ENCODE data around the gene UBE2D2.
"Not testable (repeated sequence)": the region's sequence is repeated elsewhere in the genome, so short reads cannot be mapped to it uniquely, and the experiment has no call there.

UBE2D2 gene

DNA sequence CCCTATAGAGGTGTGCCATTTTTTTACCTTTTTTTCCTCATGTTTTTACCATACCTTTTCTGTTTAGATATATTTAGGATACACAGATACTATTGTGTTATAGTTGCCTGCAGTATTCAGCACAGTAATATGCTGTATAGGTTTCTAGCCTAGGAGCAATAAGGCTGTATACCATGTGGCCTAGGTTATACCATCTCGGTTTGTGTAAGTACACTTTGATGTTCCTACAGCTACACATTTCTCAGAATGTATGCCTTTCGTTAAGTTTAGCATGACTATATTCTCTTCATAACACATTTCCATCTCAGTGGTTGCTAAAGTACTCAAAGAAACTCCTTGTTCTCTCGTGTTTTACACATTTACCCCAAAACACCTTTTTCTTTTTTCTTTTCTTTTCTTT, 23.0 kb downstream of the UBE2D2 start:
- no peak for DNase-seq (ENCODE audit: low spot score)

DNA sequence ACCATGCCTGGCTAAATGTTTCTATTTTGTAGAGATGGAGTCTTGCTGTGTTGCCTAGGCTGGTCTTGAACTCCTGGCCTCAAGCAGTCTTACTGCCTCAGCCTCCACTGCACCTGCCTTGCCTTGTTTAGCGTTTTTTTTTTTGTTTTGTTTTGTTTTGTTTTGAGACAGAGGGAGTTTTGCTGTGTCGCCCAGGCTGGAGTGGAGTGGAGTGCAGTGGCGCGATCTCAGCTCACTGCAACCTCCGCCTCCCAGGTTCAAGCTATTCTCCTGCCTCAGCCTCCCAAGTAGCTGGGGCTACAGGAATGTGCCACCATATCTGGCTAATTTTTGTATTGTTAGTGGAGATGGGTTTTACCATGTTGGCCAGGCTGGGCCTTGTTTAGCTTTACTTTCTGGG, 27.0 kb downstream of the UBE2D2 start:
- DNase-seq (ENCODE audit: low spot score): not testable (repeated sequence)

DNA sequence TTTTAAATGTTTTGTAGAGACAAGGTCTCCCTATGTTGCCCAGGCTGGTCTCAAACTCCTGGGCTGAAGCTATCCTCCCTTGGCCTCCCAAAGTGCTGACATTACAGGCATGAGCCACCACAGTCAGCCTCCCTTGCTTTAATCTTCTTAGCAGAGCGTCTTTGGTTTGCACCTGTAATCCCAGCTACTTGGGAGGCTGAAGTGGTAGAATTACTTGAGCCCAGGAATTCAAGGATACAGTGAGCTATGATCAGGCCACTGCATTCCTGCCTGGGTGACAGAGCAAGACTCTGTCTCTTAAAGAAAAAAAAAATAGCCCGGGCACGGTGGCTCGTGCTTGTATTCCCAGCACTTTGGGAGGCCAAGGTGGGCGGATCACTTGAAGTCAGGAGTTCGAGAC, 27.8 kb downstream of the UBE2D2 start:
- DNase-seq (ENCODE audit: low spot score): no peak

DNA sequence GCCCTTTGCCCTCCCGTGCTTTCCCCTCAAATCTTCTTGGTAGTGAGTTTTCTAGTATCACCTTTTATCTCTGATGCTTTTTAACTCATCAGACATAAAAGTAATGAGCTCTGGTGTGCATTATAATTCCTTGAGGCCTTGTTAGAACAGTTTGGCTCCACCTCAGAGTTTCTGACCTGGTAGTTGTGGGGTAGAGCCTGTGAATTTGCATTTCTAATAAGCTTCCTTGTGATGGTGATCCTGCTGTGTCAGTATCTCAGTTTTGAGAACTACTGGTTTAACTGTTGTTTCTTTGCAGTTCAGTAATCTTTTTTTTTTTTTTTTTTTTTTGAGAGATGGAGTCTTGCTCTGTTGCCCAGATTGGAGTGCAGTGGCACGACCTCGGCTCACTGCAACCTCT, 31.1 kb downstream of the UBE2D2 start:
- no peak for DNase-seq (ENCODE audit: low spot score)

DNA sequence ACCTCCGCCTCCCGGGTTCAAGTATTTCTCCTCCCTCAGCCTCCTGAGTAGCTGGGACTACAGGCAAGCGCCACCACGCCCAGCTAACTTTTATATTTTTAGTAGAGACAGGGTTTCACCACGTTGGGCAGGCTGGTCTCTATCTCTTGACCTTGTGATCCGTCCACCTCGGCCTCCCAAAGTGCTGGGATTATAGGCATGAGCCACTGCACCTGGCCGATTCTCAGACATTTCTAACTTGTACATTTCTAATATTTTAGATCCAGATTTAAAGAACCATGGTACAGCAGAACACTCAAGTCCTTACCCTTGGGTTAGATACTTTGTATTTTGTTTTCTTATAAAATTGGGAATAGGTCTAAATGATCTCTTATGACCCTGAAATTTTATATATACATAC, 31.9 kb downstream of the UBE2D2 start:
- not testable (repeated sequence) for DNase-seq (ENCODE audit: low spot score)

DNA sequence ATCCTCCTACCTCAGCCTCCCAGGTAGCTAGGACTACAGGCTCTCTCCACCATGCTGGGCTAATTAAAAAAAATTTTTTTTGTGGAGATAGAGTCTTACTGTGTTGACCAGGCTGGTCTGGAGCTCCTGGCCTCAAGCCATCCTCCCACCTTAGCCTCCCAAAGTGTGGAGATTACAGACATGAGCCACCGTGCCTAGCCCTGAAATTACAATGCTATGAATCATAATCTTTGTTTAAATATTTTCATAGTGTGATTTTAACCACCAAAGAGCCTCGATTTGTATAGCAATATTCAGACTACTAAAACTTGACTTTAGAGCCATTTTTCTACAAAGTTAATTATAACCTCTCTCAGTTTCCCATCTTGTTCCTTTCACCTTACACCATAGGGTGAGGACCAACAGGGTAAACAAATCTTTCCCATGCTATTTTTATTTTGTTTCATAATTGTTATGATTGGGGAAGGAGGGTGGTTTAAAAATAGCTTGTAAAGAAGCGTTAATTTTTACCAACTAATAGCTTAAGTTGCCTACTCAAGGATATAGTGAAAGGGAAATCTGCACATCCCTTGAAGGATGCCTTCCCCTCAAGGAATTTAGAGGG, 32.7 kb downstream of the UBE2D2 start:
- DNase-seq (ENCODE audit: low spot score): no peak

DNA sequence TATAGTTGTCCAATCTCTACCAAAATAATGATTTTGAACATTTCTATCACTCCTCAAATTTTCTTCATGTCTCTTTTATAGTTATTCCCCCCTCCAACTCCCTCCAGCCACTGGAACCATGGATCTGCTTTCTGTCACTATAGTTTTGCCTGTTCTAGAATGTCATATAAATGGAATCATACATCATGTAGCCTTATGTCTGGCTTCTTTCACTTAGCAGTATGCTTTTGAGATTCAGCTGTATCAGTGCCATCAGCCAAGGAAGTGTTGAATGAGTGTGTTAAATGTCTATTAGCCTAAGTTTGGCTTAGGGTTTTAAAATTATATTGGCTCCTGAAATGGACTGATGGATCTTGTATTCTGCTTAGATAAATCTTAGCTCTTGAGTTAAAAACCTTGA, 36.0 kb downstream of the UBE2D2 start:
- no peak for DNase-seq (ENCODE audit: low spot score)

DNA sequence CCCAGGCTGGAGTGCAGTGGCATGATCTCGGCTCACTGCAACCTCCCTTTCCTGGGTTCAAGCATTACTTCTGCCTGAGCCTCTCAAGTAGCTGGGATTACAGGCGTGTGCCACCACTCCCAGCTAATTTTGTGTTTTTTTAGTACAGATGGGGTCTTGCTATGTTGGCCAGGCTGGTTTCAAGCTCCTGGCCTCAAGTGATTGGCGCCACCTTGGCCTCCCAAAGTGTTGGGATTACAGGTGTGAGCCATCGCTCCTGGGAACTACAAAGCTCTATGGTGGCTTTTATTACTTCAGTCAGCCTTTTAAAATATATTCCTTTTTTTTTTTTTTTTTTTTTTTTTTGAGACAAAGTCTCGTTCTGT, 37.4 kb downstream of the UBE2D2 start:
- not testable (repeated sequence) for DNase-seq (ENCODE audit: low spot score)

DNA sequence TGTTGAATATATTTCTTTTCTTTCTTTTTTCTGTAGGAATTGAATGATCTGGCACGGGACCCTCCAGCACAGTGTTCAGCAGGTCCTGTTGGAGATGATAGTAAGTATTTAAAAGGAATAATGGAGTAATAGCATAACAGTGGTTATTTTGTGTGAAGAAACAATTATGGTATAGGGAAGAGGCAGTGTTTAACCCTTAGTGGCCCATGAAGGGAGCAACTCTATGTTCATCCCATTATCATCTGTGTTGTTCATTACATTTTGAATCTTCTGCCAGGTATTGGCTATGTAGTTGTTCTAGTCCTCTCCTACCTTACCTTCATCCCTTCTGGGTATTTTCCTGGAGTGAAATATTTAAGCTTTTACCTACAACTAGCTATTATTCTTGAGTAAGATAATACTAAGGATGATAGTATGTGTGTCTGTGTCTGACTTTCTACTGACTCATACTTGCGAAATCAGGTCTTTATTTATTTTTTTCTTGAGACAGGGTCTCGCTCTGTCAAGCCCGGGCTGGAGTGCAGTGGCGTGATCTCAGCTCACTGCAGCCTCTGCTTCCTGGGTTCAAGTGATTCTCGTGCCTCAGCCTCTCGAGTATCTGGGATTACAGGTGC, 39.3 kb downstream of the UBE2D2 start:
- no peak for DNase-seq (ENCODE audit: low spot score)

DNA sequence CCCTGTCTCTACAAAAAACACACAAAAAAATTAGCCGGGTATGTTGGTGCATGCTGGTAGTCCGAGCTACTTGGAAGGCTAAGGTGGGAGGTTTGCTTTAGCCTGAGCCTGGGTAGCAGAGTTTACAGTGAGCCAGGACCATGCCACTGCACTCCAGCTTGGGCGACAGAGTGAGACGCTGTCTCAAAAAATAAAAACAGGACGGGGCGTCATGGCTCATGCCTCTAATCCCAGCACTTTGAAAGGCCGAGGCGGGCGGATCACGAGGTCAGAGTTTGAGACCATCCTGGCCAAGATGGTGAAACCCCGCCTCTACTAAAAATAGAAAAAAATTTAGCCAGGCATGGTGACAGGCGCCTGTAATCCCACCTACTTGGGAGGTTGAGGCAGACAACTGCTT, 40.3 kb downstream of the UBE2D2 start:
- DNase-seq (ENCODE audit: low spot score): no peak

DNA sequence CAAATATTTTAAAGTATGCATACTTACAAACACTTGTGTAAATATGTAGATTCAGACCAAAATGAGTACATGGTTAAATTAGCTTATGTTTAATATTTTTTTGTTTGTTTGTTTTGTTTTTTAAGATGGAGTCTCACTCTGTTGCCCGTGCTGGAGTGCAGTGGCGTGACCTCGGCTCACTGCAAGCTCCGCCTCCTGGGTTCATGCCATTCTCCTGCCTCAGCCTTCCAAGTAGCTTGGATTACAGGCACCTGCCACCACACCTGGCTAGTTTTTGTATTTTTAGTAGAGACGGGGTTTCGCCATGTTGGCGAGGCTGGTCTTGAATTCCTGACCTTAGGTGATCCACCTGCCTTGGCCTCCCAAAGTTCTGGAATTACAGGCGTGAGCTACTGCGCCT, 40.8 kb downstream of the UBE2D2 start:
- DNase-seq (ENCODE audit: low spot score): not testable (repeated sequence)

DNA sequence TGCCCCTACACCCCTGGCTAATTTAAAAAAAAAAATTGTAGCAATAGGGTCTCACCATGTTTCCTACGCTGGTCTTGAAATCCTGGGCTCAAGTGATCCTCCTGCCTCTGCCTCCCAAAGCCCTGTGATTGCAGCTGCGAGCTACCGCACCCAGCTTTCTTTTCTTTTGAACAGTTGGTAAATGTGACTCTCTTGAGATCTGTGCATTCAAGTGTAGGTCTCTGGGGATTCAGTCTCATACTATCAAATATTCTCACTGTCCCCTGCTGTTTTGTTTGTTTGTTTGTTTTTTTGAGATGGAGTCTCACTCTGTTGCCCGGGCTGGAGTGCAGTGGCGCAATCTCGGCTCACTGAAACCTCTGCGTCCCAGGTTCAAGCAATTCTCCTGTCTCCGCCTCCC, 44.7 kb downstream of the UBE2D2 start:
- no peak for DNase-seq (ENCODE audit: low spot score)

DNA sequence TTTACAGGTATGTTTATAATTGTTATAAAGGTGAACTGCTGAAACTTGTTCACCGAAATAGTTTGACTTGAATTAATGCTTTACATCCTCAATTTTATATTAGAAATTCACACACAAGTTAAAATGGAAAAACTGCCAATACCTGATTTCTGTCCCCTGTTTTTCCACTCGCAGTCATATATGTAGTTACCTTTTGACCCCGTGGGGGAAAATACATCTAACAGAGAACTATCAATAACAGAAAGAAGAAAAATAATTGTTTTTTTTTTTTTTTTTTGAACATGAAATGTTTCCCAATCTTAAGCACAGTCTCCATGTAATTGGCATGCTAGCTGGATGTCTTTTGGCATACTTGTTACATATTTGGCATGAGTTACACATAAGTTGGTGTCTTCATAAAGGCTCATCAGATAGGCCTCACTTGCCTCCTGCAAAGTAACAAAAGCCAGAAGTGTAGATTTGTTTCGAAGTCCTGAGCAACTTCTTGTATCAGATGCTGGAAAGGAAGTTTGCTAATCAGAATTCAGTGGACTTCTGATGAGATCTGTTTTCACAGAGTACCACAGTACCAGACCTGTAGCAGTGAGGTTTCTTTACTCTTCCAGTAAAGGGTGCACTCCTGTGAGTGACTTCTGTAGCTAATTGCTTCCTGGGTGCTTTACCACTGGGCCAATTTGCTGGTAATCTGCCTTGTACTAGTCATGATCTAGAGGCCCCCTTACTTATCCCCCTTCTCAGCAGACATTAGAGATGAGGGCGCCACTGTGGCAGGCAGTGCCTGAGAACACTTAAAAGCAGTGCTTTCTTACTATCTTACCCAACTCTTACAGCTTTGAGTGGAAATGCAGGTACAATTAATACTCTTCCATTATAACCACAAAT, 50.8 kb downstream of the UBE2D2 start:
- DNase-seq (ENCODE audit: low spot score): peak; percentile 2

DNA sequence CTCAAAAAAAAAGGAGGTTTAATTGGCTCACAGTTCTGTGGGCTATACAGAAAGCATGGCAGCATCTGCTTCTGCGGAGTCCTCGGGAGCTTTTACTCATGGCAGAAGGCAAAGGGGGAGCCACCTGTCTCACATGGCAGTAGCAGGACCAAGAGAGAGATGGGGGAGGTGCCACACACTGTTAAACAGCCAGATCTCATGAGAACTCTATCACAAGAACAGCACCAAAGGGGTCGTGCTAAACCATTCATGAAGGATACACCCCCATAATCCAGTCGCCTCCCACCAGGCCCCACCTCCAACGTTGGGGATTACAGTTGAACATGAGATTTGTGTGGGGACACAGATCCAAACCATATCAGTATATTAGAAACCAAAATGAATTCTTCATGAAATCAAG, 58.7 kb downstream of the UBE2D2 start:
- DNase-seq (ENCODE audit: low spot score): no peak

DNA sequence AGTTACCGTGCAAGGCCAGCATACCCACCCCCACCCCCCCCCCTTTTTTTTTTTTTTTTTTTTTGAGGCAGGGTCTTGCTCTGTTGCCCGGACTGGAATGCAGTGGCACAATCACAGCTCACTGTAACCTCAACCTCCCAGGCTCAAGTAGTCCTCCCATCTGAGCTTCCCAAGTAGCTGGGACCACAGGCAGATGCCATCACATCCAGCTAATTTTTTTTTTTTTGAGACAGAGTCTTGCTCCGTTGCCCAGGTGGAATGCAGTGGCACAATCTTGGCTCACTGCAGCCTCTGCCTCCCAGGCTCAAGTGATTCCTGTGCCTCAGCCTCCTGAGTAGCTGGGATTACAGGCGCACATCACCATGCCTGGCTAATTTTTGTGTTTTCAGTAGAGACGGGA, 64.3 kb downstream of the UBE2D2 start:
- not testable (repeated sequence) for DNase-seq (ENCODE audit: low spot score)

DNA sequence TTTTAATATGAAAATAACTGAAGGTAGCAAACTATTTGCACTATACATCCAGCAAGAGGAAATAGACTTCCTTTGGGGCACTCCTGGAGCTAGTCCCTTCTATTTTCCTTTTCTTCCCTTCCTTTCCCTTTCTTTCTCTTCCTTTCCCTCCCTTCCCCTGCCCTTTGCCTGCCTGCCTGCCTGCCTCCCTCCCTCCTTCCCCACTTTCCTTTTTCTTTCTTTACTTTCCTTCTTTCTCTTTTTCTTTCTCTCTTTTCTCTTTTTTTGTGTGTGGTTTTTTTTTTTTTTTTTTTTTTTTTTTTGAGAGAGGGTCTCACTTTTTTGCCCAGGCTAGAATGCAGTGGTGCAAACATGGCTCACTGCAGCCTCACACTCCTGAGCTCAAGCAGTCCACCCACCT, 69.7 kb downstream of the UBE2D2 start:
- no peak for DNase-seq (ENCODE audit: low spot score)

DNA sequence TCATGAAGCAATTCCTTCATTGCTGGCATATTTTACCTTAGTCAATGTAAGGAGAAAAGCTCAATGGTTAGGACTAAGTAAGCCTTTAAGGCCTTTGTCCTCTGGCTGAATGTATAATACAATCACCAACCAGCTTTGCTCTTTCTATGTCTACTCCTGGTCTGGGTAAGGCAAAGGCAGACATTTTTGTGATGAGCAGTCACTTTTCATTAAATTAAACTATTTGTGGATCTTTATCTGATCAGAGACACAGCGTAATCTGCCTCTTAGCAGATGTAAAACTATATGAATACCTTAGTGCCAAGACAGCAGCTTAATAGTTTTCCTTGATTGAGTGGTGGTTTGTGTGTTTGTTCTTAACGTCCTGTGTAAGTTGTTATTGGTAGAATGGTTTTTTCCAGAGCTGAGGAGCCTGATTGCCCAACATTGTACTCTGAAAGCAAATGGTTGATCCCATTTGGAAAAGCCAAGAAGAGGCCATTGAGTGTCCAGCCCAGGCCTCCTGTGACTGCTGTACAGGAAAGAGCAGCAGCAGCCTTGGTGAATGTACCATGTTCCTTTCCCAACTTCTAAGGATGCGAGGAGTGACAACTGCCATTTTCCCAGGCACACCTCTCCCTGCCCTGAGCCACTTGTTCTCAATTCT, 70.5 kb downstream of the UBE2D2 start:
- DNase-seq (ENCODE audit: low spot score): no peak

DNA sequence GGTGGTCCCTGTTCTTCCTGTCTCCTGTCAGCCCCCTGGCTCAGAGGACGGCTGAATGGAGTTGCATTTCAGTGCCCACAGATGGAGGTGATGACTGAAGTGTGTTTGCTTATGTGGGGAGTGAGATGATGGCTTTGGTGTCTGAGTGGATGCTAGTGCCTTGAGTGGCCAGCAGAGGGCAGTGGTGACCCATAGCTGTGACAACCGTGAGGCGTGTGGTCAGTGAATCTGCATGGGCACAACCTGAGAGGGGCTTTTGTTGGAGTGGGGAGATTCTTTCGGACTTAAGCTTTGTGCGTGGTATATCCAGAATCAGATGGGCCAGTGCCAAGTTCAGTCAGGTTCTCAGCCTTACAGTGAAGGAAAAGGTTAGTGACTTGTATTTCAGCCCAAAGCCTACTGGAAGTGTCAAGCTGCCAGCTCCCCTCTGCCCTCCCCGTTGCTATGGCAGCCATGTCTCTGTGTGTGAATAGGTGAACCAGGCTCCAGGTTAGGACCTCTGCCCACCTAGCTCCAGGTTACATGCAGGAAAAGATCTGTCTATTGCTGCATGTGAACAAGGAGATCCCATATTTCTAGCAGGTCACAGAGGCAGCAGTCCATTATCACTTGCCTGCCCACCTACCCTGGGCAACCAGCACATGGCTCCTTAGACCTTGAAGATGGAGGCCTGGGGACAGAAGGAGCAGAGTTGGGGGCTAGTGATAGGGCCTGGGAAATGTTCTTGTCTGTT, 72.3 kb downstream of the UBE2D2 start:
- DNase-seq (ENCODE audit: low spot score): peak; percentile 85

DNA sequence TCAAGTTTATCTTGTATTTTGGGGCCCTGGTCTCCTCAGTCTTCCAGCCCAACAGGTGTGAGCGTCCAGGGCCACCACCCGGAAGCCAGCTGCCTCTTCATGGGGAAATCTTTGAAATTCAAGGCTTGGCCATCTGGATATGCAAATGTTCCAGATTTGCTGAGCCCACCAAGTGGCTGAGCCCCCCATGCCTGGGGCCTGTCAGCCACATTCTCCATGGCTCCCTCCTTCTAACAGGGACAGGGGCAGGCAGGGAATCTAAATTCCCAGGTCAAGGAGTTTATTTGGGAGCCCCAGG, 72.8 kb downstream of the UBE2D2 start:
- no peak for DNase-seq (ENCODE audit: low spot score)

DNA sequence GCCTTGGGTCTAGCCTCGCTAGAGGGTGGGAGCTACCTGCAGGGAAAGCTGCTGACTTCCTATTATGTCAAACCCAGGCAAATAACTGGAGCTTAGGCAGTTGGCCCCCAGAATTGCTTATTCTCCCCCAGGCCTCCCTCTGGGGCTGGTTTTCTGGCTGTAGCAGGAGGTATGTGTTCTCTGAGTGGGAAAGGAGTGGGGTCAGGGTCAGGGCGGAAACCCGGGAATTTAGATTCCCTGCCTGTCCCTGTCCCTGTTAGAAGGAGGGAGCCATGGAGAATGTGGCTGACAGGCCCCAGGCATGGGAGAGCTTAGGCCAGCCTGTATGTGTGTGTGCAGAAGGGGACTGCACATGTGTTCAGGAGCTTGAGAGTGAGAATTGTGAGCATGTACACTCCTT, 73.4 kb downstream of the UBE2D2 start:
- DNase-seq (ENCODE audit: low spot score): no peak

DNA sequence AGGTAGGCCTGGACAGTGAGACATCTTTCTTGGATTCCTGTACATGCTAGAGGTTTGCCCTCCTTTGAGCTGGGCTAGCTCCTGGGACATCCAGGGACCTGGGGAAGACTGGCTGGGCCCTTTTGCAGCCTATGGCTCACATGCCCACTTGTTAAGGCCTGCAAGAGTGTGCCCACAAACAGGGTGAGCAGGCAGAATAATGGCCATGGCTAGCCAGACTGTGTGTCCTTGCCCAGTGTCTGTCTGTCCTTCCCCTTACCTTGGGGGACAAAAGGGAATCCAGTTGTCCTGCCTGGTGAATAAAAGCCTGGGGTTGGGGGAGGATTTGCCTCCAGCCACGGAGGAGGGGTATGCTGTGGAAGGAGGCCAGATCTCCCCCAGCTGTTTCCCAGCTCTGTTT, 74.1 kb downstream of the UBE2D2 start:
- no peak for DNase-seq (ENCODE audit: low spot score)

DNA sequence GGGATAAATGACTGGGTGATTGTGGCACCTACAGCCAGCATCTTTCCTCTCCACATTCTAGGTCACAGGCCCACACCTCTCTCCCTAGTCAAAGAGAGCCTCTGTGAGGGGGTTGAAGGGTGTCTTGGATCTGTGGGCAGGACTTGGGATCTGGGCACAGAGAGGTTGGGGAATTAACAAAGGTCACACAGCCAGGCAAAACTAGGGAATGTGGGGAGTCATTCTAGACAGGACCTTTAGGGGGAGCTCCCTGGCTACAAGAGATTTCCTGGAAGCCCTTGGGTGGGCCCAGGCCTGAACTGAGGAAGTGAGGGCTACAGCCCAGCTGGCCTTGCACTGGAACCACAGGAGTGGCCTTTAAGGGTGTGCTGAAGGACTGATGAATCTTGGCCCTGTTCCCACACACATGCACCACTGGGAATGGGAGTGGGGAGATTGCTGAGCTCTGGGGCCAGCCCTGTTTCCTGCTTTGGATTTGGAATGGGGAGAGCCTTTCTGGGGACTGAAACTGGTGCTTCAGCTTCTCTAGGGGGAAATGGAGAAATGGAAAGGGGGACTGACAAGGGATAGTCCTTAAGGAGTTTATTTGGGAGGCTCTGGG, 74.6 kb downstream of the UBE2D2 start:
- peak; percentile 67 for DNase-seq (ENCODE audit: low spot score)
